H7 (cell line): Measurements from ENCODE around the gene RIN3. TPM values are rescaled to one million over a fixed set of nuclear protein-coding genes. Genes with fewer than 3 reads are reported as not detected.
A peak's percentile ranks its signal among the peaks of the same experiment; 100 is the strongest.
"Not testable (repeated sequence)": the region's sequence is repeated elsewhere in the genome, so short reads cannot be mapped to it uniquely, and the experiment has no call there.

Source experiments
- DNase-seq: peaks from one replicate; pipeline ENCODE4 v3.0.0; 2012
- H3K27me3 ChIP-seq: 2 replicates; pipeline ENCODE4 v1.6.0; 2011; ENCODE audit warnings: mild to moderate bottlenecking, low read length; ENCODE audit not compliant: control insufficient read depth, insufficient read depth
- H3K36me3 ChIP-seq: replicated peaks from 2 replicates; pipeline ENCODE4 v1.5.1; 2011; ENCODE audit warnings: low read length; ENCODE audit not compliant: control insufficient read depth, insufficient read depth
- H3K4me3 ChIP-seq: 2 replicates; pipeline ENCODE4 v1.5.1; 2011; ENCODE audit warnings: low read depth, mild to moderate bottlenecking, control low read depth, low read length, moderate library complexity; ENCODE audit not compliant: insufficient read depth
- total RNA-seq: library from RNA; depleted of rRNA; stranded (reverse); fragments of >200 nt; shearing (Covaris generic); gene quantifications from 2 replicates; pipeline ENCODE4 v1.2.3, GENCODE V29; 2014

RIN3 gene
- total RNA-seq, 1 experiment from 2014 or later, result 0.76 TPM

GRCh38 chr14:92702441-92702918 is 188.9 kb downstream of the RIN3 start:
- Histone ChIP-seq H3K4me3 (no peak overlapping the region), H3K36me3 (peaks cover 4% of the 10 kb centered on the region), H3K27me3 (no peaks in the 10 kb centered on the region)
- DNase-seq, result no peak

- Histone ChIP-seq H3K27me3 (no peaks in the 10 kb centered on the region), H3K4me3 (no peak overlapping the region), H3K36me3 (peaks cover 4% of the 10 kb centered on the region)
- DNase-seq, result no peak
Measured at GRCh38 chr14:92703516-92703915, 189.9 kb downstream of the RIN3 start.

- DNase-seq, result no peak
- H3K4me3 ChIP-seq, result no peak overlapping the region
- peaks cover 4% of the 10 kb centered on the region for H3K36me3 ChIP-seq
- no peaks in the 10 kb centered on the region for H3K27me3 ChIP-seq
Measured at GRCh38 chr14:92704036-92704804, 190.6 kb downstream of the RIN3 start.

GRCh38 chr14:92704821-92705220 is 191.2 kb downstream of the RIN3 start:
- Histone ChIP-seq H3K36me3 (peaks cover 8% of the 10 kb centered on the region), H3K4me3 (no peak overlapping the region), H3K27me3 (no peaks in the 10 kb centered on the region)
- DNase-seq, result no peak

- Histone ChIP-seq H3K4me3 (no peak overlapping the region), H3K27me3 (no peaks in the 10 kb centered on the region), H3K36me3 (peaks cover 12% of the 10 kb centered on the region)
- no peak for DNase-seq
Measured at GRCh38 chr14:92706386-92706785, 192.8 kb downstream of the RIN3 start.

- no peak for DNase-seq
- H3K27me3 ChIP-seq, result no peaks in the 10 kb centered on the region
- no peak overlapping the region for H3K4me3 ChIP-seq
- peaks cover 14% of the 10 kb centered on the region for H3K36me3 ChIP-seq
Measured at GRCh38 chr14:92709340-92710000, 195.9 kb downstream of the RIN3 start.

- H3K36me3 ChIP-seq, result peaks cover 14% of the 10 kb centered on the region
- DNase-seq, result no peak
- no peaks in the 10 kb centered on the region for H3K27me3 ChIP-seq
- H3K4me3 ChIP-seq, result no peak overlapping the region
Measured at GRCh38 chr14:92710001-92710341, 196.4 kb downstream of the RIN3 start.

GRCh38 chr14:92711976-92712653 is 198.5 kb downstream of the RIN3 start:
- no peak overlapping the region for H3K4me3 ChIP-seq
- no peak for DNase-seq
- peaks cover 9% of the 10 kb centered on the region for H3K36me3 ChIP-seq
- H3K27me3 ChIP-seq, result no peaks in the 10 kb centered on the region

- H3K4me3 ChIP-seq, result no peak overlapping the region
- no peaks in the 10 kb centered on the region for H3K27me3 ChIP-seq
- peaks cover 9% of the 10 kb centered on the region for H3K36me3 ChIP-seq
- no peak for DNase-seq
Measured at GRCh38 chr14:92712654-92713051, 199.1 kb downstream of the RIN3 start.

GRCh38 chr14:92714739-92715307 is 201.2 kb downstream of the RIN3 start:
- peak; percentile 94 for DNase-seq
- not testable (repeated sequence) for H3K36me3 ChIP-seq, H3K27me3 ChIP-seq, H3K4me3 ChIP-seq

- Histone ChIP-seq H3K4me3 (no peak overlapping the region), H3K36me3 (peaks cover 4% of the 10 kb centered on the region), H3K27me3 (no peaks in the 10 kb centered on the region)
- DNase-seq, result no peak
Measured at GRCh38 chr14:92716131-92716530, 202.6 kb downstream of the RIN3 start.

- H3K27me3 ChIP-seq, result no peaks in the 10 kb centered on the region
- H3K36me3 ChIP-seq, result peaks cover 1% of the 10 kb centered on the region
- H3K4me3 ChIP-seq, result no peak overlapping the region
- no peak for DNase-seq
Measured at GRCh38 chr14:92717571-92718042, 204.0 kb downstream of the RIN3 start.

GRCh38 chr14:92718664-92719063 is 205.1 kb downstream of the RIN3 start:
- Histone ChIP-seq H3K36me3 (peaks cover 1% of the 10 kb centered on the region), H3K27me3 (no peaks in the 10 kb centered on the region), H3K4me3 (no peak overlapping the region)
- DNase-seq, result no peak

- H3K27me3 ChIP-seq, result no peaks in the 10 kb centered on the region
- H3K4me3 ChIP-seq, result no peak overlapping the region
- no peaks in the 10 kb centered on the region for H3K36me3 ChIP-seq
- DNase-seq, result no peak
Measured at GRCh38 chr14:92719421-92719820, 205.8 kb downstream of the RIN3 start.
